ENCODE data around the gene NECTIN3. TPM values are rescaled to one million over a fixed set of nuclear protein-coding genes. Genes with fewer than 3 reads are reported as not detected.

Gene NECTIN3
- total RNA-seq, 4 donors from 2014 or later: 16.0 to 33.4 (median 30.3) TPM

DNA sequence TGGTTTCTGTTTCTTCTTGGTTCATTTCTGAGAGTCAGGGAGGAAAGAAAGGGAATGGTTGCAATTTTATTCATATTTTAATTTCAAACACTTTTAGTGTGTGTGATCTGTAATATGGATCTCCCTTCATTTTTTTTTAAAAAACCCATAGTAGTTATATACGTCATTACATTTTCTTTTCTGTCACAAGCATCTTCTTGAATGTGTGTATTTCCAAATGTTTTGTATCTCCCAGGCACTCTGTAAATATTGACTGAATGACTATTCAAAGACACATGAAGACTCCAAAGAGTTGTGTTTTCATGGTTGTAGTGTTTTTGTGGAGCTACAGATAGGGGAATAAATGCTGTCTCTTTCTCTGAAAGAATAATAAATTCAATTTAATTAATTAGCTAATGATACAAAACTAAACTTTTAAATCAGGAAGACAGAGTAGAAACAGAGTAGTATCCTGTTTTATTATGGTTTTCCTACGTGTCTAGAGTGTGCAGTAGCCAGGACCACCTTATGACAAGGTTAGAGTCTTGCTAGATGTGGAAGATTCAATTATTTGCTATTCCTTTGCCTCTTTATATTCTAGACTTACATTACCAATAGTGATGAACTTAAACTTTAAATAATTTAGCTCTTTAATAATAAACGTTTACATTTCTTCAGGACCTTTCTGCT, 35.5 kb downstream of the NECTIN3 start:
- ATAC-seq (ENCODE audit: low FRiP score) (no peak), DNase-seq (ENCODE audit: low spot score) (no peak)
- TF ChIP-seq, protein P1, sequence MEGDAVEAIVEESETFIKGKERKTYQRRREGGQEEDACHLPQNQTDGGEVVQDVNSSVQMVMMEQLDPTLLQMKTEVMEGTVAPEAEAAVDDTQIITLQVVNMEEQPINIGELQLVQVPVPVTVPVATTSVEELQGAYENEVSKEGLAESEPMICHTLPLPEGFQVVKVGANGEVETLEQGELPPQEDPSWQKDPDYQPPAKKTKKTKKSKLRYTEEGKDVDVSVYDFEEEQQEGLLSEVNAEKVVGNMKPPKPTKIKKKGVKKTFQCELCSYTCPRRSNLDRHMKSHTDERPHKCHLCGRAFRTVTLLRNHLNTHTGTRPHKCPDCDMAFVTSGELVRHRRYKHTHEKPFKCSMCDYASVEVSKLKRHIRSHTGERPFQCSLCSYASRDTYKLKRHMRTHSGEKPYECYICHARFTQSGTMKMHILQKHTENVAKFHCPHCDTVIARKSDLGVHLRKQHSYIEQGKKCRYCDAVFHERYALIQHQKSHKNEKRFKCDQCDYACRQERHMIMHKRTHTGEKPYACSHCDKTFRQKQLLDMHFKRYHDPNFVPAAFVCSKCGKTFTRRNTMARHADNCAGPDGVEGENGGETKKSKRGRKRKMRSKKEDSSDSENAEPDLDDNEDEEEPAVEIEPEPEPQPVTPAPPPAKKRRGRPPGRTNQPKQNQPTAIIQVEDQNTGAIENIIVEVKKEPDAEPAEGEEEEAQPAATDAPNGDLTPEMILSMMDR (IDR thresholded peaks at IDR 0.05): no peak

DNA sequence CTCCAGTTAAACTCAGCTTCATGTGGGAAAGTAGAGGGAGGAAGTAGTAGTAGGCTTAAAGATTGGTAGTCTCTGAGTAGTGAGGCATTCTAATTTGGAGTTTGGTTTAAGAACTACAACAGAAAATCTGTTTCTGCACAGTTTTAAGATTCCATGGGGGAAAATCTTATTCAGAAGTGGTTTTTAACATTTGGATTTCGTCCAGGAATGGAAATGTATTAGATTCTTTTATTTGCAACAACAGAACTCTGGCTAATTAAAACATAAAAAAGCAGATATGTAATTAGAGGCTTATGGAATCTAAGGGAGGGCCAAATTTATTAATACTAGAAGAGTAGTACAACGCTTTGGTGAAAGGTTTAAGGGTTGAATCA, 36.0 kb downstream of the NECTIN3 start:
- ATAC-seq (ENCODE audit: low FRiP score) (no peak), DNase-seq (ENCODE audit: low spot score) (no peak)
- TF ChIP-seq, protein P1 (IDR thresholded peaks at IDR 0.05): no peak

DNA sequence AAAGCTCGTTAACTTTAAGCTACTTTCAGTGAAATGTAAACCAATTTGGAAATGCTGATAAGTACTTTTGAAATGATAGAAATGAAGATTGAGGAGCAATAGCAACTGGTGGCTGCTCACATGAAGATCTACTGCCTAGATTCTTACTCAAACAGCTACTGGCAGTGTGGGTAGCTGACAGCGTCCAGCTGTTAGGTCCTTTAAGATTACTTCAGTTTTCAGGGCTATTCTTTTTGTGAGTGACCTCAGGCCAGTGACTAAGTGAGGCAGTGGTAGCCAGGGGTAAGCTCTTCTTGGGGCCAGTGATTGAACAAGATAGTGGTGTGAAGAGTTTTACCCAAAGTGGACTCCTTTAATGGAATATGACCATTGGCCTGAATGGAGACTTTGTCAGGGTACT, 41.3 kb downstream of the NECTIN3 start:
- DNase-seq (ENCODE audit: low spot score): no peak
- TF ChIP-seq, protein P1 (IDR thresholded peaks at IDR 0.05): no peak
- no peak for ATAC-seq (ENCODE audit: low FRiP score)

DNA sequence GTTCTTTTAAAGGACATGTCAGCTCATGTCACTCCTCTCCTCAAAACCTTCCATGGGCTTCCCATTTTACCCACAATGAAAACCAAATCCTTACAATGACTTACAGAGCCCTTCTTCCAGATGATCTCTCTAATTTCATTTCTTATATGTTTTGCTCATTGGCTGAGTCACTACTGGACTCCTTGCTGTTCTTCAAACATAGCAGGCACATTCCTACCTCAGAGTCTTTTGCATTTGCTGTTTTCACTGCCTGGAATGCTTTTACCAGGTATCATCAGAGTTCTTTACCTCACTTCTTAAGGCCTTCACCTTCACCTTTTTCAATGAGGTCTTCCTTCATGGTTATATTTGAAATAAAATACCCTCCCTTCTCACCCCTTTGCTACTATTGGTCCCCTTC, 57.3 kb downstream of the NECTIN3 start:
- ATAC-seq (ENCODE audit: low FRiP score) (no peak), DNase-seq (ENCODE audit: low spot score) (no peak)
- TF ChIP-seq, protein P1 (IDR thresholded peaks at IDR 0.05): no peak

DNA sequence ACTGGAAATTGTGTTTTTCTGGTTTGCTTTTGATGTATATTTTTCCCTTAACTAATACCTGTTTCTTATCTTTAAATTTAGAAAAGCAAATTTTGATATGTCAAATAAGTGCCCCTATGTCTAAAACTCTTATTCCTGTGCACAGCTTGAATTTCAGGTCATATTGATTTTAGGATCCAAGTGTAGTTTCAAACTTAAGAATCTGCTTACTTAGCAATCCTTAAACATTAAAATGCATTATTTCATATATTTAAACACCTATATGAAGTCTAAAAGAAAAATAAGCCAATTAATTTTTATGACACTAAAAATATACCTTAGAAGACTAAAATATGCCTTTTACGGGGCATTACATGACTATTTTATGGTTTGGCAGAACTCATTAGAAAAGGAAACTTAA, 59.2 kb downstream of the NECTIN3 start:
- no peak for ATAC-seq (ENCODE audit: low FRiP score)
- DNase-seq (ENCODE audit: low spot score): no peak
- TF ChIP-seq, protein P1 (IDR thresholded peaks at IDR 0.05): no peak

DNA sequence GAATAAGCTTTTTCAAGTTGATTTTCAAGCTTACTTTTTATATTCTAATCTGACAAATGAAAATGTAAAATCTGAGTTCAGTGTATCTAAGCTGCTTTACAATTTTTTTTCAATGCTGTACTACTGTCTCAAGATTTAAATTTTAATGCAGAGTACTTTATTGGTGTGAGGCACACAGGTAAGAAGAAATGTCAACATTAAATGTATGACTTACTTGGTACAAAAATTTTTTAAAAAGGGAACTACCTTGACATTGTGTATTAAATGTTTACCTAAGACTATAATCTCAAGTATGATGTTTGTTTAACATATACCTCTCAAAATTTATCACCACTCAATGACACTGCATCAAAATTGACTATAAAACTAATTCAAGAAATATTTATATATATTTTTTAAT, 62.7 kb downstream of the NECTIN3 start:
- DNase-seq (ENCODE audit: low spot score): no peak
- TF ChIP-seq, protein P1 (IDR thresholded peaks at IDR 0.05): no peak
- no peak for ATAC-seq (ENCODE audit: low FRiP score)

DNA sequence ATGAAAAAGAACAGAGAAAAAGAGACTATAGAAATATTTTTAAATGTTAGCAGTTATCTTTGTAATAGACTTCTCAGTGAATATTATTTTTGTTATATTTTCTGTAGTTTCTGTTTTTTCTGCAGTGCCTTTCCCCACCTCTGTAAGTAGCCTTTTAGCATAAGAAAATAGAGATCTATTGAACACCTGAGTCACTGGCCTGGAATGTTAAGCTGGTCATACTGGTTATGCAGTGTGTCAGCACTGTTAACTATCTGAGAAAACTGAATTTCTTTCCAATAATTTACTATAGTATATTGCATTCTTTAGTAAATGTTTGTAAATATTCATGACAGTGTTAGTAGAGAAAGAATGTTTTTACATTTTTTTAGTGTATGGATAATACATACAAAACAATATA, 79.8 kb downstream of the NECTIN3 start:
- TF ChIP-seq, protein P1 (IDR thresholded peaks at IDR 0.05): no peak
- no peak for ATAC-seq (ENCODE audit: low FRiP score)
- no peak for DNase-seq (ENCODE audit: low spot score)

Data from omental fat pad (tissue), 4 donors.